Eye (tissue), 1 donor: ENCODE data around the gene PIP4K2C.
"Not testable (repeated sequence)": the region's sequence is repeated elsewhere in the genome, so short reads cannot be mapped to it uniquely, and the experiment has no call there.

Experiments used
- DNase-seq: peaks from one replicate; pipeline ENCODE4 v3.0.0-alpha.2; 2015

The PIP4K2C gene

DNA sequence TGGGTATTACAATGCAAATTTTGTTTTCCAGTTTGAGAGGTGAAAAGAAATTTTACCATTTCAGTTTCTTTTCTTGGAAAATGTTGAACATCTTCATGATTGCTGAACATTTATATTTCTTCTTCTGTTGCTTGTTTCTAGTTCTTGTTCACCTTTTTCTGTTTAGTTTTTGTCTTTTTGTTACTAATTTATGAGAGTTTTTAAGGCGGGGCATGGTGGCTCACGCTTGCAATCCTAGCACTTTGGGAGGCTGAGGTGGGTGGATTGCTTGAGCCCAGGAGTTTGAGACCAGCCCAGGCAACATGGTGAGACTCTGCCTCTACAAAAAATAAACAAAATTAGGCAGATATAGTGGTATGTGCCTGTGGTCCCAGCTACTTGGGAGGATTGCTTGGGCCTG is 30.5 kb upstream of the PIP4K2C start:
- DNase-seq = no peak

- DNase-seq = not testable (repeated sequence)
These were observed 29.9 kb upstream of the PIP4K2C start for GRCh38 chr12:57561117-57561516.

DNA sequence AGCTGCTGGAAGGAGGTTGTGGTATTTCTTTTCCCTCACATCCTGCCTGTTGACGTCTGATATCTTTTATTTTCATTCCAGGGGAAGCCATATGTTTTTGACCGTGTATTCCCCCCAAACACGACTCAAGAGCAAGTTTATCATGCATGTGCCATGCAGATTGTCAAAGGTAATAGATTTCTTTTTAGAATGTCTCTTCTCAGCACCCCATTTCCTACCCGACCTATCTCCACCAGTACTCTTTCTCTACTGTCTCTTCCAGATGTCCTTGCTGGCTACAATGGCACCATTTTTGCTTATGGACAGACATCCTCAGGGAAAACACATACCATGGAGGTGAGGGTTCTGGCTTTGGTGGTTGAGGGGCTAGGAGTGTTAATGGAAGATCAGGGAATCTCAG is 27.6 kb upstream of the PIP4K2C start:
- no peak for DNase-seq

DNA sequence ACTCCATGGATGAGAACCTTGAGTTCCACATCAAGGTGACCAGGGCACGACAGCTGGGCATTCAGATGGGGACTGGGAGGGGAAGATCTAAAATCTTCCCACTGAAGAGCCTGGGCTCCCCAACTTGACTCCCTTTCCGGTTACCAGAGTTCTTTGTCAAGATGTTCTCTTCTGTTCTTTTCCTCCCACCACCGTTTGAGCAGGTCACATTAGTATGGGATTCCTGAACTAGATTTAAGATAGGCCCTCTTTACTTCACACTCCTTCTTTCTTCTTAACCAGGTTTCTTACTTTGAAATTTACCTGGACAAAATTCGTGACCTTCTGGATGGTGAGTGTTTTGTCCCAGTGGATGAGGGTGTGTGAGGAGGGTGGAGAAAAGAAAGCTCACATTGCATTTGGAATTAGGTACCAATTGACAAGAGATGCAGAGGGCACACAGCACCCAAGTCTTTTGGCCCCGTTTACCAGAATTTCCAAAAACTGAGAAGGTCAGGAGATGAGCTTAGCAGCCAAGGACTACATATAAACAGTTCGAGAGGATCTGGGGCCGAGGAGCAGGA is 26.7 kb upstream of the PIP4K2C start:
- no peak for DNase-seq

- no peak for DNase-seq
These were observed 22.2 kb upstream of the PIP4K2C start for GRCh38 chr12:57568838-57569237.

GRCh38 chr12:57569858-57570257 is 21.1 kb upstream of the PIP4K2C start:
- no peak for DNase-seq

DNA sequence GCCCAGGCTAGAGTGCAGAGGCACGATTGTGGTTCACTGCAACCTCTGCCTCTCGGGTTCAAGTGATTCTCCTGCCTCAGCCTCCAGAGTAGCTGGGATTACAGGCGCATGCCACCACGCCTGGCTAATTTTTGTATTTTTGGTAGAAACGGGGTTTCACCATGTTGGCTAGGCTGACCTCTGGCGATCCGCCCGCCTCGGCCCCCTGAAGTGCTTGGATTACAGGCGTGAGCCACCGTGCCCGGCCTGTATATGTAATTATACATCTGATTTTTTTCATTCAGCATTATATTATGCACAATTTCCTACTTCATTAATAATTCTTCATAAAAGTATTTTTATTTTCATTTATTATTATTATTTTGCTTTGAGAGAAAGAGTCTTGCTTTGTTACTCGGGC is 20.6 kb upstream of the PIP4K2C start:
- not testable (repeated sequence) for DNase-seq

DNA sequence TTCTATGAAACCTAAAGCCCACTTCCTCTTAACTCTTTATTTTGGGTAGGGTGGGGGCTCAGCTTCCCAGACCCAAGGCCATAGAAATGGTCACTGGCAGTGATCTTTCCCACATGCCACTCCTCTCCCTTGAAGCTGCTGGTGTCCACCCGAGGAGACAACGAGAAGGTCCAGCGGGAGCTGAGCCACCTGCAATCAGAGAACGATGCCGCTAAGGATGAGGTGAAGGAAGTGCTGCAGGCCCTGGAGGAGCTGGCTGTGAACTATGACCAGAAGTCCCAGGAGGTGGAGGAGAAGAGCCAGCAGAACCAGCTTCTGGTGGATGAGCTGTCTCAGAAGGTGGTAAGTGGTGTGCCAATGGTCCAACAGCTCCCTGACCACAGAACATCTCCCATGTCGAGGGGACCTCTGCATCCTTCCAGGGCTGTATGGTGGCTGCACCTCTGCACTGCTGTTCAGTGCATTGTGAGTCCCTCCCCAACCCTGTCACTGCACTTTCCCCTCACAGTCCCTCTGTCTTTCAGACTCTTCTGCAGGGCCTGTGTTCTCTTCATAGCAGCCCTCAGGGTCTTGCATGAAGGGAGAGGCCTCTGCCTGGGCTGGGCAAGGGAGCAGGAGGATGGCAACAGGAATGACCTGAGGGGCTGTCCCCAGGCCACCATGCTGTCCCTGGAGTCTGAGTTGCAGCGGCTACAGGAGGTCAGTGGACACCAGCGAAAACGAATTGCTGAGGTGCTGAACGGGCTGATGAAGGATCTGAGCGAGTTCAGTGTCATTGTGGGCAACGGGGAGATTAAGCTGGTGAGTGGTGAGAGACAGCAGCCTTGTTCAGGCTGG is 18.8 kb upstream of the PIP4K2C start:
- DNase-seq = no peak

GRCh38 chr12:57574795-57575194 is 16.2 kb upstream of the PIP4K2C start:
- no peak for DNase-seq

- DNase-seq = no peak
These were observed 15.0 kb upstream of the PIP4K2C start for GRCh38 chr12:57575771-57576612.

- no peak for DNase-seq
These were observed 14.3 kb upstream of the PIP4K2C start for GRCh38 chr12:57576613-57577160.

GRCh38 chr12:57577981-57578758 is 12.8 kb upstream of the PIP4K2C start:
- DNase-seq = no peak

GRCh38 chr12:57579011-57579410 is 12.0 kb upstream of the PIP4K2C start:
- DNase-seq = no peak

DNA sequence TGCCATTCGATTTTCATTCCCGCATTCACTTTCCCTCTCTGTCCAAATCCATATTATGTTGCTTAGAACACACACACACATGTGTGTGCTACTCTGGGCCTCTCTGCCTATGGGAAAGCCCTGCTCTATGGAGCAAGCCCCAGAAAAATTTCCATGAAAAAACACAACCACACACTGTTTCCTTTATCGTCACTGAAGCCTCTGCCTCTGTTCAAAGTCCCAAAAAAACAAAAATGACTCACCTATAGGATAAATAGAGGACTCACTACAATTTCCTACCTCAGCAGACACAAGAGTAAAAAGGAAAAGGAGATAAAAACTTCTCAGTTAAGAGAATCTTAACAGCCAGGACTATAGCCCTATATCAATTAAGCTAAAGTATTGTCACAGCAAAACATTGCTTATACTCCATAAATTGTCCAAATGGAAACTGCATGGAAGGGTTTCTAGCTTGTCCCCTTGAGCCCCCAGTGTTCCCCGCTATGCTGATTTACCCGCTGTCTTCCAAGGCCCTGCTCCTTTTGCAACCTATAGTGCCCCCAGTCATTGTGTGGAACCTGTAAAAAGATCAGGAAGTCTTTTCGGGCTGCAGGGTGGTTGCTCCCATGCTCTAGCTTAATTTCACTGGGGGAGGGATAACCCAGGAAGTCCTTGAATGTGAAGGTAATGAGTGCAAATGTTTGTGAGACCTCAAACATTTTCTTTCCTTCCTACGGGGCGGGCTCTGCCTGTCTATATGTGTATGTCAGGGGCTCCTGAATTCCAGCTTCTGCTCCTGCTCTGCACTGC is 11.1 kb upstream of the PIP4K2C start:
- DNase-seq = no peak

- DNase-seq = no peak
These were observed 10.6 kb upstream of the PIP4K2C start for GRCh38 chr12:57580466-57580795.

DNA sequence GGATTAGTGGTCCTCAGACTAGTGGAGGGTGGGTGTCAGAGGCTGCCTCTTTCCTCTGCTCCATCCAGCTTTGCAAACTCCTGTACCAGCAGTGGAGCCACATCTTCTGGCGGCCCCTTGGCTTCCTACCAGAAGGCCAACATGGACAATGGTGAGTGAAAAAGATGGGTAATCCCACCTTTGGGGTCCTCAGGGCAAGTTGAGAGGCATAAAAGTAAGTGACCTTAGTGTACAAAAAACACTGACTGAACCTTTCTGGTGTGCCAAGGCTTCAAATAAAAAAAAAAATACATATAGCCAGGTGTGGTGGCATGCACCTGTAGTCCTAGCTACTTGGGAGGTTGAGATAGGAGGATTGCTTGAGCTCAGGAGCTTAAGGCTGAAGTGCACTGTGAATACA is 9.2 kb upstream of the PIP4K2C start:
- no peak for DNase-seq

DNA sequence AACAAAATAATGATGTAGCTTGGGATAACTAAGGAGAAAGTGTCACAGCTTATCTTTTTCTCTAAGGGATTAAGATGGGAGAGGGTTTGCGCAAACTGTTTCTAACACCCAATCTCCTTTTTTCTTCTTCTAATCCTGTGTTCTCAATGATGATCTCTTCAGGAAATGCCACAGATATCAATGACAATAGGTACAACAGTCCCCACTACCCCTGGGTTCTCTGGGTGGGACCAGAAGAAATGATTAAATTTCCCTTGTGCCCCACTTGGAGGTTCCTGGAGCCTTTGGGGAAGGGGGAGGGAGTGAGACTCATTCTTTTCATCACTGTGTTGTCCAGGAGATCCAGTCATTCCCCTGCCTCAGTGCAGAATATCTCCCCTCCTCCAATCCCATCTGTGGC is 8.6 kb upstream of the PIP4K2C start:
- no peak for DNase-seq

GRCh38 chr12:57583008-57583831 is 7.8 kb upstream of the PIP4K2C start:
- DNase-seq = peak; percentile 93

GRCh38 chr12:57584050-57584449 is 6.9 kb upstream of the PIP4K2C start:
- no peak for DNase-seq

- DNase-seq = no peak
These were observed 6.3 kb upstream of the PIP4K2C start for GRCh38 chr12:57584690-57585089.

DNA sequence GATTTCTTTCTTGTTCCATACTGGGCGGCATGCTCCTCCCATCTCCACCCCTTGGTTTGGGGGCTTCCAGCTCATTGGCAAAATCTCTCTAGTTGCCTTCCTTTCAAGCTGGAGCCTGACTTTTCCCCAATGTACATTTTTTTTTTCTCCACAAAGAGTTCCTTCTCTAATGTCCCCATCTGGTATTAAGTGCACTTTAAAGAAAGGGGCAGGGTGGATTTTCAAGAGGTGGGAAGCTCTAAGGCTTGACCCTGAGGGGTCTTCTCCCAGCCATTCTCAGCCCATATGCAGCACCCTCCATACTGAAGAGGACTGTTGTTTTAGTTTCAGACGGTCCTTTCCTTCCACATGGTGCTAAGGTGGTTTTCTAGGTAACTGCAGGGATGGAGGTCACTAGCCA is 5.8 kb upstream of the PIP4K2C start:
- DNase-seq = no peak
